GM23248 (cell line): ENCODE results near the gene TRAF7. TPM values are rescaled to one million over a fixed set of nuclear protein-coding genes. Genes with fewer than 3 reads are reported as not detected.

Source experiments
- DNase-seq: peaks from one replicate; pipeline ENCODE4 v3.0.0-alpha.2; 2015
- H2AFZ ChIP-seq: fragments of 200-600 bp; sonication (generic); 2 replicates; pipeline ENCODE4 v1.6.1; 2016; ENCODE audit warnings: antibody characterized with exemption
- H3F3A ChIP-seq: fragments of 200-600 bp; sonication (generic); 2 replicates; pipeline ENCODE4 v1.6.1; 2016; ENCODE audit warnings: mild to moderate bottlenecking, antibody characterized with exemption, mixed run types; ENCODE audit not compliant: insufficient read depth
- H3K27ac ChIP-seq: fragments of 200-600 bp; sonication (generic); 2 replicates; pipeline ENCODE4 v1.5.1; 2016; ENCODE audit warnings: mild to moderate bottlenecking
- H3K27me3 ChIP-seq: fragments of 200-600 bp; sonication (generic); replicated peaks from 2 replicates; pipeline ENCODE4 v1.6.1; 2016; ENCODE audit warnings: mild to moderate bottlenecking; ENCODE audit not compliant: insufficient read depth
- H3K36me3 ChIP-seq: fragments of 200-600 bp; sonication (generic); 2 replicates; pipeline ENCODE4 v1.6.1; 2016; ENCODE audit warnings: low read depth, mild to moderate bottlenecking
- H3K4me1 ChIP-seq: fragments of 200-600 bp; sonication (generic); 2 replicates; pipeline ENCODE4 v1.6.1; 2016; ENCODE audit warnings: mild to moderate bottlenecking; ENCODE audit not compliant: insufficient read depth
- H3K4me2 ChIP-seq: fragments of 200-600 bp; sonication (generic); one replicate; pipeline ENCODE4 v1.6.1; 2016; ENCODE audit warnings: mild to moderate bottlenecking; ENCODE audit not compliant: unreplicated experiment
- H3K4me3 ChIP-seq: fragments of 200-600 bp; sonication (generic); 2 replicates; pipeline ENCODE4 v1.5.1; 2016; ENCODE audit warnings: mild to moderate bottlenecking
- H3K79me2 ChIP-seq: fragments of 200-600 bp; sonication (generic); 2 replicates; pipeline ENCODE4 v1.6.1; 2016; ENCODE audit warnings: mild to moderate bottlenecking; ENCODE audit not compliant: insufficient read depth
- H3K9ac ChIP-seq: fragments of 200-600 bp; sonication (generic); 2 replicates; pipeline ENCODE4 v1.6.1; 2016; ENCODE audit warnings: mild to moderate bottlenecking
- H3K9me2 ChIP-seq: fragments of 200-600 bp; sonication (generic); 2 replicates; pipeline ENCODE4 v1.6.1; 2016; ENCODE audit warnings: mixed run types, mild to moderate bottlenecking, moderate library complexity; ENCODE audit not compliant: insufficient read depth
- H3K9me3 ChIP-seq: fragments of 200-600 bp; sonication (generic); one replicate; pipeline ENCODE4 v1.6.1; 2017; ENCODE audit warnings: low read depth
- H4K20me1 ChIP-seq: fragments of 200-600 bp; sonication (generic); 2 replicates; pipeline ENCODE4 v1.6.0; 2016; ENCODE audit not compliant: insufficient read depth
- EZH2 ChIP-seq: fragments of 200-600 bp; sonication (generic); IDR thresholded peaks from 2 replicates; pipeline ENCODE4 v1.6.1; 2018; ENCODE audit warnings: antibody characterized with exemption, mild to moderate bottlenecking; ENCODE audit not compliant: insufficient read depth, poor library complexity, severe bottlenecking
- EZH2phosphoT487 ChIP-seq: fragments of 200-600 bp; sonication (generic); IDR thresholded peaks from 2 replicates; pipeline ENCODE4 v1.6.1; 2018; ENCODE audit warnings: antibody characterized with exemption, moderate library complexity, mild to moderate bottlenecking, low read depth; ENCODE audit not compliant: insufficient read depth
- WGBS, 2 experiments: methylation state at CpG; one replicate each; pipeline ENCODE4 v1.1.6; 2015 to 2017; ENCODE audit warnings: low lambda C conversion rate in 2 of 2, low coverage in 1 of 2; ENCODE audit errors: missing lambda C conversion rate in 2 of 2; 5-methylcytosine and 5-hydroxymethylcytosine counted together
- in situ Hi-C: fragments of 300-500 bp; cut with MboI; formaldehyde crosslinking; loops from 2 replicates; pipeline ENCODE4 v1.15.0; 2020
- polyA plus RNA-seq: library from polyadenylated mRNA; unstranded; fragments of >200 nt; fragmentation: Nextera tagmentation; extraction: Ambion mirVana; gene quantifications from 2 replicates; pipeline ENCODE4 v1.2.1, GENCODE V29; 2016
- total RNA-seq: library from RNA; depleted of rRNA; stranded (reverse); fragments of >200 nt; shearing (Covaris generic); gene quantifications from 2 replicates; pipeline ENCODE4 v1.2.3, GENCODE V29; 2014

TRAF7 gene
- total and polyA plus RNA-seq, 2 experiments from 2014 or later = 29.3 to 72.7 TPM

DNA sequence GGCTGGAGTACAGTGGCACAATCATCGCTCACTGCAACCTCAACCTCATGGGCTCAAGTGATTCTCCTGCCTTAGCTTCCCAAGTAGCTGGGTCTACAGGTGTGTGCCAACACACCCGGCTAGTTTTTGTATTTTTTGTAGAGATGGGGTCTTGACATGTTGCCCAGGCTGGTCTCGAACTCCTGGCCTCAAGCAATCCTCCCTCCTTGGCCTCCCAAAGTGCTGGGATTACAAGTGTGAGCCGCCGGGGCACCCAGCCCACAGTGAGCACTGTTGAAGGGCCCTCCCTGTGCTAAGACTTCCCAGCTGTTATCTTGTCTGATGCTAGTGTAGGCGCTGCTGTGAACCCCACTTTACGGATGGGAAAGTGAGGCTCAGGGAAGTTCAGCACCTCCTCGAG is 32.8 kb downstream of the TRAF7 start:
- in situ Hi-C loops = no loop called here
- DNase-seq = no peak
- Histone ChIP-seq H3K27me3 (no peaks in the 10 kb centered on the region), H3K9me2 (no peaks in the 10 kb centered on the region), H3K79me2 (no peaks in the 10 kb centered on the region), H4K20me1 (no peaks in the 10 kb centered on the region), H3K4me1 (no peaks in the 10 kb centered on the region), H2AFZ (no peak overlapping the region), H3K36me3 (no peaks in the 10 kb centered on the region), H3K9ac (no peak overlapping the region), H3K4me2 (no peak overlapping the region), H3K27ac (no peak overlapping the region), H3K9me3 (no peaks in the 10 kb centered on the region), H3F3A (no peaks in the 10 kb centered on the region), H3K4me3 (no peak overlapping the region)
- no peak for TF ChIP-seq EZH2
- no peak for TF ChIP-seq EZH2phosphoT487
- 81 to 88% methylated on average over 8 of the region's 8 CpGs for WGBS, 2 experiments

DNA sequence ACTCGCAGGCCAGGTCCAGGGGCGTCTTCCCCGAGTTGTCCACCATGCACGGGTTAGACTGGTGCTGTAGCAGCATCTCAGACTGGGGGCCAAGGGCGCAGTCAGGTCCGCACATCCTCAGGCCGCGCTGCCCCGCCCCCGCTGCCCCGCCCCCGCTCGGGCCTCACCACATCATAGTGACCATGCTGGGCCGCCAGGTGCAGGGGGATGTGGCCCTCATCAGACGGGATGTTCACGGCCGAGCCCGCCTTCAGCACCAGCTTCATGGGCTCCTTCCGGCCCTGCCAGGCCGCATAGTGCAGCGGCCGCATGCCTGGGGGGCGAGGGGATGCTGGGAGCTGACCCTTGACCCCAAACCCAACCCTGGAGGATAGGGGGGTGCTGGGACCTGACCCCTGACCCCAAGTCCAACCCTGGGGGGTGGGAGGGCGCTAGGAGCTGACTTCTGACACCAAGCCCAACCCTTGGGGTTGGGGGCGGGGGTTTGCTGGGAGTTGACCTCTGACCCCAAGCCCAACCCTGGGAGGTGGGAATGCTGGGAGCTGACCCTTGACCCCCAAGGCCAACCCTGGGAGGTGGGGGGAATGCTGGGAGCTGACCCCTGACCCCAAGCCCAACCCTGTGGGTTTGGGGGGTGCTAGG is 33.8 kb downstream of the TRAF7 start:
- Histone ChIP-seq H3K9ac (no peak overlapping the region), H3K4me3 (no peak overlapping the region), H3K9me2 (no peaks in the 10 kb centered on the region), H3F3A (no peaks in the 10 kb centered on the region), H3K4me1 (no peaks in the 10 kb centered on the region), H3K27ac (no peak overlapping the region), H3K79me2 (no peaks in the 10 kb centered on the region), H3K36me3 (no peaks in the 10 kb centered on the region), H2AFZ (no peak overlapping the region), H3K9me3 (no peaks in the 10 kb centered on the region), H4K20me1 (no peaks in the 10 kb centered on the region), H3K27me3 (no peaks in the 10 kb centered on the region), H3K4me2 (no peak overlapping the region)
- WGBS, 2 experiments = 70 to 78% methylated on average over 16 to 25 of the region's 25 CpGs
- TF ChIP-seq EZH2 = no peak
- no peak for TF ChIP-seq EZH2phosphoT487
- in situ Hi-C loops = no loop called here
- DNase-seq = no peak

DNA sequence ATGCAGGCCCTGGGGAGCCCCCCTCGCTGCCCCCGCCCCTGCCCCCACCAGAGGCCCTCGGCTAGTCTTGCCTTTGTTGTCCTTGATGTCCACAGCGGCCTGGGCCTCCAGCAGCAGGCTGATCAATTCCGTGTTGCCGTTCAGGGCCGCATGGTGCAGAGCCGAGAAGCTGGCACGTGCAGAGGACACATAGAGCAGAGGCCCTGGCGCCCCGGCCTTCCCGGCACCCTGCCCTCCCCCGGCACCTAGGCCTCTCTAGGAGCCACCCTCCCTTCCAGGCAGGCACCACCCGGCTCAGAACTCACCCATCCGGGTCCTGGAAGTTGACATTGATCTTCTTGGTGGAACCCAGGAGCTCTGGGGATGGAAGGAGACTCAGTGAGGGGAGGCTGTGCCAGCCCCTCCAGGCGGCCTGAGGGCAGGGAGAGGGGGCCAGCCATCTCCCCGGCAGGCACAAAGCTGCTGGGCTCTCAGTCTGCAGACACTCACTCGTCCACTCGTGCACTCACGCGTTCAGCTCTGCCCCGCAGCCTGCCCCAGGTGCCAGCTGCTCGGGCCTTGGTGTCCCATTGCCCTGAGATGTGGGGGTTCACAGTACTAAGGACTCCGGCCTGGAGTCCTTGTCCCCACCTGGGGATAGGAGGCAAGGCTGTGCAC is 34.5 kb downstream of the TRAF7 start:
- WGBS, 2 experiments = 73 to 74% methylated on average over 21 to 24 of the region's 24 CpGs
- no peak overlapping the region for H3K9ac ChIP-seq

DNA sequence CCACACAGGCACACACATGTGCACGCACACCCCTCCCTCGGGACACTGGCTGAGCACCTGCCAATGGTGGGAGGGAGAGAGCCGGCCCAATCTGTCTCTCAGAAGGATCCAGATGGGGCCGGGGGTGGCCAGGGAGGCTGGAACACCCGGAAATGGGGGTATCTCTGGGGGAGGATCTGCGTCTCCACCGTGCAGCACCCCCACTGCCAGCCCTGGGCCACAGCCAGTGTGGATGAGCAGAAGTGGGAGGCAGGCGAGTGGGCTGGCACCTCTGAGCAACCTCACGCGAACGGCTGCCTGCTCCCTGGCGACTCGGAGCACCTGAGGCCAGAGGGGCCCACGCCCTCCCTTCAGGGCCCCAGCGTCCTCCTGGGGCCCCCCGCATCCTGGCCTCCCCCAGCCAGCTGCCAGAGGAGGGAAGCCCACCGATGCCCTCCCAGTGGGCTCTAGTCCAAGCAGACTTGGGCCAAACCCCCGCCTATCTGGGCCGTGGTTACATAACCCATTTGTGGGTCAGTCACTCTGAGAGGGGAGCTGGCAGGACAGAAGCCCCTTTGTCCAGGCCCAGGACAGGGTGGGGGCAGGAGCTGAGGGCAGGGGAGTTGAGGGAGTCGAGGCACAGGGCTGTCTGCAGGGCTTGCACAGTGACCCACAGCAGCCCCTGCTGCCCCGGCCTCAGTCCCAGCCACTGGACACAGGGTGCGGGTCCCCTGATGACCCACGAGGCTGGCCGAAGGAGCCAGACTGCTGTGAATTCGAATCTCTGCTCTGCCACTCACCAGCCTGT is 35.3 kb downstream of the TRAF7 start:
- H4K20me1 ChIP-seq = no peaks in the 10 kb centered on the region
- no peaks in the 10 kb centered on the region for H3K79me2 ChIP-seq
- no peak overlapping the region for H3K4me3 ChIP-seq
- DNase-seq = no peak
- H3K9me2 ChIP-seq = no peaks in the 10 kb centered on the region
- H3K27ac ChIP-seq = no peak overlapping the region
- no peak overlapping the region for H3K4me2 ChIP-seq
- H3K9me3 ChIP-seq = no peaks in the 10 kb centered on the region
- no peak overlapping the region for H2AFZ ChIP-seq
- H3K36me3 ChIP-seq = no peaks in the 10 kb centered on the region
- no peak overlapping the region for H3K9ac ChIP-seq
- WGBS, 2 experiments = 62 to 66% methylated on average over 10 to 15 of the region's 25 CpGs
- H3K4me1 ChIP-seq = no peaks in the 10 kb centered on the region
- peaks cover 15% of the 10 kb centered on the region for H3K27me3 ChIP-seq
- H3F3A ChIP-seq = no peaks in the 10 kb centered on the region
- in situ Hi-C loops = no loop called here
- TF ChIP-seq EZH2phosphoT487 (no peak), EZH2 (no peak)

More for the DNA sequence above, 34.5 kb downstream of the TRAF7 start:
- Histone ChIP-seq H4K20me1 (no peaks in the 10 kb centered on the region), H2AFZ (no peak overlapping the region), H3K9me3 (no peaks in the 10 kb centered on the region), H3F3A (no peaks in the 10 kb centered on the region), H3K79me2 (no peaks in the 10 kb centered on the region), H3K4me3 (no peak overlapping the region), H3K9me2 (no peaks in the 10 kb centered on the region), H3K4me1 (no peaks in the 10 kb centered on the region), H3K27me3 (peaks cover 7% of the 10 kb centered on the region), H3K36me3 (no peaks in the 10 kb centered on the region), H3K4me2 (no peak overlapping the region), H3K27ac (no peak overlapping the region)
- in situ Hi-C loops = no loop called here
- no peak for TF ChIP-seq EZH2
- TF ChIP-seq EZH2phosphoT487 = no peak
- no peak for DNase-seq
